ENCODE measurements around the gene CBFA2T3.

DNA sequence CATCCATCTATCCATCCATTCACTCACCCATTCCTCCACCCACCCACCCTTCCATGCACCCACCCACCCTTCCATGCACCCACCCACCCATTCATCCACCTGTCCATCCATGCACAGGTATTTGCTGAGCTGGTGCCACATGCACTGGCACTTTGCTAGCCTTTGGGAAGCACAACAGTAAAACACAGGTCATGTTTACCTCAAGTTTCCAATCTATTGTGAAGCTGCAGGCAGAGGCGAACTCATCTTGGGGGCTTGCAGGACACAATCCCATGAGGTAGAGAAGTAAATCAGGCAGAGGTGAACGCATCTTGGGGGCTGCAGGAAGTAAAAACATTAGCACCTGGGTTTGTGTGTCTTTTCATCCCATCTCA lies 35.6 kb upstream of the CBFA2T3 start:
- TF ChIP-seq, protein P1, sequence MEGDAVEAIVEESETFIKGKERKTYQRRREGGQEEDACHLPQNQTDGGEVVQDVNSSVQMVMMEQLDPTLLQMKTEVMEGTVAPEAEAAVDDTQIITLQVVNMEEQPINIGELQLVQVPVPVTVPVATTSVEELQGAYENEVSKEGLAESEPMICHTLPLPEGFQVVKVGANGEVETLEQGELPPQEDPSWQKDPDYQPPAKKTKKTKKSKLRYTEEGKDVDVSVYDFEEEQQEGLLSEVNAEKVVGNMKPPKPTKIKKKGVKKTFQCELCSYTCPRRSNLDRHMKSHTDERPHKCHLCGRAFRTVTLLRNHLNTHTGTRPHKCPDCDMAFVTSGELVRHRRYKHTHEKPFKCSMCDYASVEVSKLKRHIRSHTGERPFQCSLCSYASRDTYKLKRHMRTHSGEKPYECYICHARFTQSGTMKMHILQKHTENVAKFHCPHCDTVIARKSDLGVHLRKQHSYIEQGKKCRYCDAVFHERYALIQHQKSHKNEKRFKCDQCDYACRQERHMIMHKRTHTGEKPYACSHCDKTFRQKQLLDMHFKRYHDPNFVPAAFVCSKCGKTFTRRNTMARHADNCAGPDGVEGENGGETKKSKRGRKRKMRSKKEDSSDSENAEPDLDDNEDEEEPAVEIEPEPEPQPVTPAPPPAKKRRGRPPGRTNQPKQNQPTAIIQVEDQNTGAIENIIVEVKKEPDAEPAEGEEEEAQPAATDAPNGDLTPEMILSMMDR (IDR thresholded peaks at IDR 0.05; ENCODE audit: insufficient read depth, low read depth, low read length): no peak
- no peak for TF ChIP-seq EZH2 (IDR thresholded peaks at IDR 0.05; ENCODE audit: insufficient read depth, low read length)

Measured in astrocyte (in vitro differentiated cells and primary cell).